Stimulated activated CD8-positive, alpha-beta memory T cell treated with anti-CD3 and anti-CD28 coated beads, Interleukin-7, amount 100 ng/mL, for 24 hours (primary cell): ENCODE results near the gene SIK3.

Source experiments
- DNase-seq: peaks from one replicate; pipeline ENCODE4 v3.0.0-alpha.2; 2020; ENCODE audit warnings: low read depth

SIK3 gene

DNA sequence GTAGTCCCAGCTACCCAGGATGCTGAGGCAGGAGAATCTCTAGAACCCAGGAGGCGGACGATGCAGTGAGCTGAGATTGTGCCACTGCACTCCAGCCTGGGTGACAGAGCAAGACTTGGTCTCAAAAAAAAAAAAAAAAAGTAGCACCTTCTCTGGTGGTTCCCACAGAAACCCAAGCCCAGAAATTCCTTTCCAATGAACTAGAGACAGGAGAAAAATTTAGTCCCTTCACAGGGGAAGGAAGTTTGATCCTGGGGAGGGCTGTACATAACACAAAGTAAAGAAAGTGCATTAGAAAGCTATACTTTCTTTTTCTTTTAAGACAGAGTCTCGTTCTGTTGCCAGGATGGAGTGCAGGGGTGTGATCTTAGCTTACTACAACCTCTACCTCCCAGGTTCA is 235.3 kb downstream of the SIK3 start:
- no peak for DNase-seq

DNA sequence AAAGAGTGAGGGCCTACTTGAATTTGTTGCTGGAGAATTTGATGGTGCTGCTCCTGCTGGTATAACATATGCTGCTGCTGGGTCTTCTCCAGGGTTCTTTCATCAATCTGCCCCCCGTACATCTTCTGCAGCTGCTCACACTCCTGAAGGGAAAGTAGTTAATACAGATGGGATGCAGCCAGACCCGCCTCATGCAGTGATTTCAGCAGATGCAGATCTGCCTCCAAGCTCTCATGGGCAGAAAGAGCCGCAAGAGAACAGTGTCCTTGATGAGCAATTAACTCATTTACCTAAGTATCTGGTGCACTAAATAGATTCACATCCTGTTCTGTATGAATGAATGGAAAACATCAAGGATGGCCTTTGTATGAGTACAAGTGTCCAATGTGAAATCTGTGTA is 236.0 kb downstream of the SIK3 start:
- DNase-seq: no peak

DNA sequence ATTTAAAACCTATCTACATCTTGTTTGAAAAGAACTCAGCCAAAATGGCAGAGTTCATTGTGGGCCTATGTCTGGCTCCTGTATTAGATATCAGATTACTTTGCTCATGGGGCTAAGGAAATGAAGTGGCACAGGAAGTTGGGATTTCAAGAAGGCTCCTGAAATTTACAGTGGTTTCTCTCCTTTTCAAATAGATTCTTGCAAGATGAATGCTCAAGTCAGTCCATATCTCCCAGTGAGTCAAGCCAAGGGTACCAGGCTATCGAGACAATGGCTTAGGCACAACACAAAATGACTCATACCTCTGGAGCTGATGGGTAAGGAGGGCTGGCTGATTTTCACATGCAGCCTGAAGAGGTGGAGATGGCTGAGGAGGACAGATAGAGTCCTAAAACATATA is 236.7 kb downstream of the SIK3 start:
- no peak for DNase-seq

DNA sequence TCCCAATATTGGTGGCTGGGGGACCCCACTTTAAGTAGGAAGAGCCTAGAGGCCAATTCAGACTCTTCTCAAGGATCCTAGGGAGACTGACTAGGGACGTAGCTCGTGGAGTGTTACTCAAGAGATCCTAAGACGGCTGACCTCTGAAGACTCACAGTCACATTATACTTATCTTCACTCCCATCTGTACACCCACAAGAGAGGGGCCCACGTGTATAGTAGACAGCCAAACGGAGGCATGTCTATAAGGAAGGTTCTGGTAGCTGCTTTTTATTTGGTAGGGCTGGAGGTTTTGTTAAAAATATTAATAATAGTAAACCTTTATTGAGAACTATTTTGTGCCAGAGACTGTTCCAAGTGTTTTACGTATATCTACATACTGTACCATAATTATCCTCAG is 237.9 kb downstream of the SIK3 start:
- DNase-seq: no peak

DNA sequence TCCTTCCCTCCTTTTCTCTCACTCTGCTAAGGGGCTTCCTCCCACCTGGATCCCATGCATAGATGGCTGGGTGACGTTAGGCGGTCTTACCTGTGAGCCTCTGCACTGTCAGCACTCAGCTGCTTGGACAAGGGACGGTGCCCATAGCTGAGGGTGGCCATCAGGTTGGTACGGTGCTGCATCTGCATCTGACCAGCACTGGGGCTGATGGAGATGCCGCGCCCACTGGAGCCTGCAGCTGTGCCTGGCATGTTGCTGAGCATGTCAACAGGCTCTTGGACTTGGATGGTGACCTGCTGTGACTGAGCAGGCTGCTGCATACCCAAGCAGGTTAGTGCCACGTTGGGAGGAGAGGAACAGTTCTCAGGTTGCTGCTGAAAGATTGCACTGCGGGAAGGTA is 239.1 kb downstream of the SIK3 start:
- DNase-seq: no peak

DNA sequence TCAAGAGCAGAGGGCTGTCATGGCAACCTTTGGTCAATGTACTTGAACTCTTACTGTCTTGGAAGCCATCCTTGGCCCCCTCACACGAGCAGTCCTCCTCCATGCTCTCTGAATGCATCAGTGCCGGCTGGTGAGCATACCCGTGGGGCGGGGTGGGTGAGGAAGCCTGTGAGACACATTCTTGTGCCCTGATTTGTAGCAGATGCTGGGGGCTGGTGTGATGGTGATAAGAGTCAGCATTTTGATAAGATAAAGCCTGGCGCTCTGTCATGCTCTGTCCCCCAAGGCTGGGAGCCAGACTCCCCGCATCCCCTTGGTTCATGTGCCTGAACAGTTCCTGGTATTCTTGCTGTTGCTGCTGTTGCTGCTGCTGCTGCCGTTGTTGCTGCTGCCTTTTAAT is 240.3 kb downstream of the SIK3 start:
- DNase-seq: no peak

DNA sequence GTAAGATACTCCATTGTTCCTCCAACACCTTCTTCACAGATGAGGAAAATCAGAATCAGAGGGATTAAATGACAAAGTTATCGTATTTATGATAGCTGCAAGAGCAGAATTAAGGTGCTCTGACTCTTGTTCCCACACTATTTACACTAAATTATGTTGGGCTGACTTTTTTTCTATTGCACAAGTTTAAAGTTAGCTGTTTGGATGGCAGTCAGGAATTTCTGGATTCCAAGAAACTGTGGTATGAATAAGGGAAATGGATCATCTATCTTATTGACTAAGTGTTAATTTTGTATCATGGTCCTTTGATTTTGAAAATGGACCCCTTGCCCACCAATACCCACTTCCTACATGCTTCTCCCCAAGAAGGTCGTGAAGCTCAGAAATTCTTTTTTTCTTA is 240.9 kb downstream of the SIK3 start:
- DNase-seq: no peak

DNA sequence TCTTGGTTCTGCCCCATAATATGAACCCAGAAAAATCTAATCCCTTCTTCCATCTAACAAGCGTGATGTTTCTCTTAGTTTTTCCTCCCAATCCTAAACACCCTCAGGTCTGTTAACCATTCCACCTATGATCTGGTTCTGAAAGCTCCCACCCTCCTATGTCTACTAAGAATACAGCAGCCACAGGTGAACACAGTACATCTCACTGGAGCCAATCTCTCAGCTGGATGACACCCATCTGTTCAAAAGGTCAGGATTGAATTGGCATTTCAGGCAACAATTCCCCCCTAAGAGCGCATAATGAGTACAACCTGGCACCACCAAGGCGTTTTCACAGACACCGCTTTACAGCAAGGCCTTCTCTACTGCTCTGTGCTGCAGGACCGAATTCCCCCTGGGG is 241.8 kb downstream of the SIK3 start:
- DNase-seq: no peak

DNA sequence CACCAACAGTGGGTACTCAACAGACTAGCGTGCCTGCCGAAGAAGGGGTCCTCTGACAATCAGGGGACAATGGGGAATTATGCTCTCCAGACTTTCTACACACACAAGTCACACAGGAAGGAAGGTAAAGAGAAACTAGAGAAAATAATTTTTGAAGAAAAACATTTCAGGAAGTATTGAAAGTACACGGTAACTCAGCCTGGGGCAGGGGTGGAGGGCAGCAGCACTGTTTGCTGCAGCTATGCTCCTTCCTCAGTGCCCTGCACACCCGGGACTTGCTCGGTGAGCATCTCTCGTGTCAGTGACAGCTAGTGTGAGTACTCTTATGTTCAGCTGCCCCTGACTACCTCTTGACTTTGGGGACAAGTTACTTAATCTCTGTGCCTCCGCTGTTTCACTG is 242.8 kb downstream of the SIK3 start:
- DNase-seq: no peak

DNA sequence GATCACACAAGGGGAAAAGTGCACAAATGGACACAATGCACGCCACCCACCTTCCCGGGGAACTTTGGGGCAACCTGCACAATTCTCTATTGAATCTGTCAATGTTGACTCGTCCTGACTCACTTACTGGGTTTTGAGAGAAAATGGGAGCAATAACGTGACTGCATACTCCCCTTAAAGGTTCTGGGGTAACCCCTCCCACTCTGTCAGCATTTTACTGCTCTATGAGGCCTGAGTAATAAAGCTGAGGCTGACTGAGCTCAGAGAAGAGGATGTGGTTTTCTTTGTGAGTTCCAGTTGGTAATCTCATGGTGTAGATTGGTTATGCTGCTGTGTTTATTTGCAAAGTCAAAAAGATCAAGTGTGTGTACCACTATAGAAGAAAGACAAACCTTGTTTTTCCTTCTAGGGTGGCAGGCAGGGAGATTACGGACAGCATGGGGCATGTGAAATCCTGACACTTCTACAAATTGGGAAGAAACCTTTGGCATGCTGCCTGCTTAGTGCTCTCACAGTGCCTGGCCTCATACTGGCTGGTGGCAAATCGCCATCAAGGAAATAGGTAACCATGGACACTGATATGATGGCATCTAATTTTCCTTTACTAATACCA is 244.7 kb downstream of the SIK3 start:
- no peak for DNase-seq

DNA sequence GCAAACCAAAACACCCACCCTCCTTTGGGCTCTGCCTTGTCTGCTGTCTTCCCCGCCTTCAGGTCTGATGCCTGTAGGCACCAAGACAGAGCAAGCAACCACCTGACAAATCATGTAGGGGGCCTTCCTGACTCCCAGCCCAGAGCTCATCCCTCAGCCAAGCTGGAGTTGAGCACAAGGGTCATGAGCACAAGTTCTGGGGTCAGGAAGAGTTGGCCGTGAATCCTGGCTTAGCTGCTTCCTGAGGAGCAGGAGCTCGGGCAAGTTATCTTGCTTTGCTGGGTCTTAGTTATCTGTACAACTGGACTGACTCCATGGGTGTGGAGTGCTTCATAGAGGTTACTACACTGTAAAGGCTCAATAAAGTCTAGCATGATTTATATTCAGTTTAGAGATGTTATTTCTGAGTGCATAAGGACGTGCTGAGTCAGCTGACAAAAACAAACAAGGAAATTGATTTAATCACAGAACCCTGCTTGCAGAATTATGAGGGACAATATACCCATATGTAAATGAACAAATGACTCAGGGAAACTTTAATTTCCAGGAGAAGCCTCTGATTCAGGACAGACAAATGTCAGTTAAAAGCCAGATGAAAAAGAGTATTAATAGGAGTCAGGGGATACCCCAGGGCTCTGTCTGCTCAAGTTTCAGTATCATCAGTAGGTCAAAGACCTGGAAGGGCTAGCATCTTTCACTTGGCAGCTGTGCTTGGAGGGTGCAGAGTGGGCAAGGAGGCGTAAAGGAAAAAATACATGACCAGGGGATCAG is 245.8 kb downstream of the SIK3 start:
- no peak for DNase-seq

DNA sequence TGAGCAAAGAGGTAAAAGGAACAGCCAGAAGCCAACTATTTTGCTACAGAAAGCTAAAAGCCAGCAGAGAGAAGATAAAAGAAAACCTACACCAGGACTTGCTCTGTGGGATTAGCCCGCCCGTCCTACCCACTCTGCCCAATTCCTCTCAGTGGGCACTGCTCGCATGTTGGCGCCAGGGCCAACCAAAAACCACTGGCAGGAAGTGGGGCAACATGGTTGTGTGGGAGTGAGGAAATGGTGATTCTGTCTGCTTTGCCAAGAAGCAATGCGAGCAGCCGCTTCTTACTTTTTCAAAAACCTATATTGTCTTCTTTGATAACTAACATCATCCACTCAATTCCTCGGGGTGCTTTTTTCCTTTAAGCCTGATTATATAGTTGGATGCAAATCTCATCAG is 246.6 kb downstream of the SIK3 start:
- DNase-seq: no peak

DNA sequence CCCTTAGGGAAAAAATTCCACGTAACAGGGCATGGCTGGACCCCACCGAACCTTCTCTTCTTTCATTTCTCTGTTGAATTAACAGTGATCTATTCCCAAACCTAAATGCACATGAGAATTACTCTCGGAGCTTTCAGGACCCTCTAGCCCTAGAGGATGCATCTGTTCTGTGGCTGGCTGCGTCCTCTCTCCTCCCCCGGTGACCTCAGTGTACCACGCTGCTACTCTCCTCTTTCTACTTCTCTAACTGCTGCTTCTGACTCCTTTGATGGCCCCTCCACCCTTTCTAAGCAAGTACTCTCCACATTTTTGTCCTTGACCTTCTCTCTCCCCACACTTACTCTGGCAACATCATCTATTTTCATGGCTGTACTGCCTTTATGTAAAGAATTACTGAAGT is 248.7 kb downstream of the SIK3 start:
- DNase-seq: no peak

DNA sequence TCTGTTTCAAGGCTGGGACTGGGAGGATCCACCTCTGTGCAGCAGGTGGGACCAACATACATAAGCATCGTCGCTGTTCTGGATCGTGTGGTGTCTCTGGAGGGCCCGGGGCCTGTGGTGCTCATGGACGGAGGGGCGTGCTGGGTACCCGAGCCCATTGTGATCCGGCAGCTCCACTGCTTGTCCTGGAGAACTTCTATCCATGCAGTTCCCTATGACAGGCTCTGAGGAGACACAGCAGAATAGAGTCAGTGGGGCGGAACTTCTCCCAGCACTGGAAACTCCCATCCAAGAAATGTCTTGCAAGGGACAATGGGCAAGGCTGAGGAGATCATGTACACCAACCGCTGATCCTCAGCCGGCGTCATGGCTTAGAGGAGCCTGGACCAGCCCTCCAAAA is 249.2 kb downstream of the SIK3 start:
- DNase-seq: no peak

DNA sequence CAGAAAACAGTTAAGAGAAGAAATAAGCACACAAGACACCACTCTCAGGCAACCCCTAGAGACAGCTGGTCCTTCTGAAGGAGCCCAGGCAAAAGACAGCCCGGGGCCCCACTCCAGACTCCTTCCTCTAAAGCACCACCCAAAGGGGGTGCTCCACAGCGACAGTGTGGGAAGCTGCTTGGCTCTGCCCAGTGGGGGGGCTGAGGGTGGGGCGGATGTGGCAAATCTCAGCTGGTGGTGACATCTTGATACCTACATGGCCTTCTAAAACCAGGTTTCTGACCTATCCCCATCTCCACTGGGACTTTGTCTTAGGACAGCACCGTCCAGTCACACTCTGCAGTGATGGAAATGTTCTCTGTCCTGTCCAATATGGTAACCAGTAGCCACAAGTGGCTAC is 250.6 kb downstream of the SIK3 start:
- no peak for DNase-seq

DNA sequence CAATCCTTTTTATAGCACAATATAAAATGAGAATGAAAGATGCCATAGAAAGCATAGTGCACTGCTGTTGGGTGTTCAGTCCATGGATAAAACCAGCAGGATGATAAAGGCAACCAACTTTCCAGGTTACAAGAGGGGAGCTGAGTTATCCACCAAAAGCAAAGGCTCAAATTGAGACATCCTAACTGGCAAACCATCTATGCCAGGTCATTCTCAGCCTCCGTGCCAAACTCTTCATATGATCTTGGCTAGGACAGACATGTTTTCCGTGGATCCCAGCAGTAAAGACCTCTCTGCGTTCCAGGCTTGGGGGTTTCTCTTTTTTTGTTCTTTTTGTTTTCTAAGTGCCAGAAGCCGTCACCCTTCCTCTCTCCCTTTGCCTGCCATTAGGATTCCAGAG is 253.5 kb downstream of the SIK3 start:
- DNase-seq: no peak

DNA sequence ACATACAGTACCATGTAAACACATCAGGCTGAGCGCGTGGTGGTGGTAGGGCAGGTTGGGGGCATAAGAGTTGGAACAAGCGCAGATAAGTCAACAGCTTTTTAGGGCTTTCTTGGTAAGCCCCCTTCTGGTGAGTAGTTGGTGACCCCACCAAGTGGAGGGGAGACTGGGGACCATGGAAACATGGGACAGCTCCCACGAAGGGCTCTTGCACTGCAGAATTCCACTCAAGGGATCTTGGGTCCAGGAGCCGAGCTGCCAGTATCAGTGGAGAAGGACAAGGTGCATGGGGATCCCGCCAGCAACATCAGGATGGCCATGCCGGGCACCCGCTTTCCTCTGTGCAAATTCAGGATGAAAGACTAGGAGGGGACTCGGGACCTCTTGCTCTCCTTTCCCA is 254.6 kb downstream of the SIK3 start:
- no peak for DNase-seq

DNA sequence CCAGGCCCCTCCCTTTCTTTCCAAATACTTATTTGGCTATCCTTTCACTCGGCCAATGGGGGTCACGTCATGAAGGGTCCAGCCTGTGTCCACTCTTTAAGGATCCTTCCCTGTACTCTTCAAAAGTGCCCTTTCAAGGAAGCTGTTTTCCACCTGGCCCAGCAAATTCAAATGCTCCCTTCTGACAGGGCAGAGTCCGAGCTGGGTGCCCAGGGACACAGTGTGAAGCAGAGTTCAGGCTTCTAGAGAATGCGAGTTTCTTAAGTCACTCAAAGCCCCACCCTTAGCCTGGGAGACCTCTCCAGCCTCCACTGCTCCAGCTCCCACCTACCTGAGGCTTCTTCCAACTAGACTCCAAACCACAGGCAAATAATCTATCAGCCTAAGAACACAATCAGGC is 255.3 kb downstream of the SIK3 start:
- DNase-seq: no peak

DNA sequence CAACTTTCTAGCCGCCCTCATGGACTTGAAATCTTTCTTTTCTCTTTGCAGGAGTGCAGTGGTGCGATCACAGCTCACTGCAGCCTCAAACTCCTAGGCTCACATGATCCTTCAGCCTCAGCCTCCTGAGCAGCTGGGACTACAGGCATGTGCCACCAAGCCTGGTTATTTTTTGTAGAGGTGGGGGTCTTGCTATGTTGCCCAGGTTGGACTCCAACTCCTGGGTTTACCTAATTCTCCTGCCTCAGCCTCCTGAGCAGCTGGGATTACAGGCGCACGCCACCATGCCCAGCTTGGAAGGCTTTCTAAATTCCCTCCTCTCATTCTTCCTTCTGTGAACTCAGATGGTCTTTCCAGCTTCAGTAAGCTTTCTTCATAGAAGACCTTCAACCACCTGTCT is 256.1 kb downstream of the SIK3 start:
- no peak for DNase-seq

DNA sequence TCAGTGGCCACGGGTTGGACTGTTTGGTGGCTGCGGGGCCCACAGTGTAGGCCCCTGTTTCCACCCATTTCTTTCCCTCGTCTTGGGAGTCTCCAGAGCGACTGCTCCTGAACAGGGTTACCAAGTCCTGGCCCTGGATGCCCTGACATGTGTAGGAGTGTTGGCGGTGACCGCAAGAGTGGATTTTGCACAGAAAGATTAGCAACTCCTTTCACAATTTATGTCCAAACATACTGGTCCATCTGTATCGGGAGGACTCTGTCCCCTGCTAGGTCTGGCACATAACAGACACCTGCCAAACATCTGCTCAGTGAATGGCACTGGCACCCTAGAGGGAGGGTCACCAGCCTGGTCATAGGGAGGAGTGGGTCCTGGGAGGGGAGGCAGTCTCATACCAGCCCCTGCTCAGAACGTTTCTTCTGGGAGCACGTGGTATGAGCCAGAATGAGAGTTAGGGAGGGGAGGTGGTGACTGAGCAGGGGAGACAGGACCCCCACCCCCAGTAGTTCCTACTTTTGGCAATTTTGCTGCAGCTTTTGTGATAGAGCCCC is 257.4 kb downstream of the SIK3 start:
- DNase-seq: no peak

DNA sequence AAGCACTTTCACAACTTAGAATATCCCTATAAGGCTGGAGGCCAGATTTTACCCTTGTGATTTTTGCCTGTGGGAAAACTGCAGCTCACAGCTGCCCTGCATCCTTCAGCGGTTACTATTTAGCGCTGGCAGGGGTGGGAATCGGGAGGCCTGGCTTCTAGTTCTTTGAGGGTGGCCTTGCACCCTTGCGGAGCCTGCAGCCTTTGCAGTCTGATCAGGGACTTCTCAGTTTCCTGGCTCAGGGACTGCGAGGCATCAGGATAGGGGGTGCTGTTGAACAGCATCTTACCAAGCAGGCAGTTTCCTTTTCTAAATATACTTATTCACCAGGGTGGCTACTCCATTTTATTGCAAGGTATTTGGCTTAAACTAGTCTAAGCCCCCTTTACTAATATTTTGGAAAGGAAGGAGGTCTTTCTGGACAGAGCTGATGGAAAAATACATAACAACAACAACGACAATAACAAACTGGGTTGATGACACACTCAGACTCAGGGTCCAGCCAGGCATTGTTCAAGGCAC is 257.9 kb downstream of the SIK3 start:
- DNase-seq: no peak

DNA sequence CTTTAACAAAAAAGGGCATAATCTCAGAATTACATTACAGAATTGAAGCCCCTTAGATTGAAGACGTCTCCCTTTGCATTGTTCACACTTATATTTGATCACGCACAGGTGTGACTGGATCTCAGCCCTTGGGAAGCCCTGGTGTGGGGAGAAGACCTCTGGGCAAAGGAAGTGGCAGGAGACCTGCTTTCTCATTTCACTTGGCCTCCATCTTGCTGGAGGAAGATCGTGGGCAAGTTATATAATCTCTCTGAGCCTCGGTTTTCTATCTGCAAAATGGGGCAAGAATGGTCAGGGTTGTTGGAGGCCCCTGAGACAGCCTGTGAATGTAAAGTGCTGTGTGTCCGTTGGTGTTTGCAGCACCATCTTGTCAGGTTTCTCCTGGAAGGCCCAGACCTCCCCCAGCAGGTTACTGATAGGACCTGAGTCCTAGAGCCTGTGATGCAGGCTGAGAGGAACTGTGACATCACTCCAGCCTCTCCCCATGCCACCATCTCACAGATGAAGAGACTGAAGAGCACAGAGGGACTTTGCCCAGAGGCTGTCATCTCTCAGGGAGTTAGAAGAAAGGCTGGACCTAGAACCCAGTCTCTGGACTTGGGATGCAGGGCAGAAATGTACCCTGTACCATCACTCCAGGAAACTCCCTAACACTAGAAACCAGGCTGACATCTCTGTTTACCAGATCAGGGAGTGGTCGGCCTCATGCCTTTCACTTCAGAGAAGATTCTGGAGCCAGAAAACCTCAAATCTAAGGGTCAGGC is 259.7 kb downstream of the SIK3 start:
- DNase-seq: no peak
